T-cell (primary cell): Measurements from ENCODE around the gene SPON1. TPM values are rescaled to one million over a fixed set of nuclear protein-coding genes. Genes with fewer than 3 reads are reported as not detected.
"Not testable (repeated sequence)": the region's sequence is repeated elsewhere in the genome, so short reads cannot be mapped to it uniquely, and the experiment has no call there.

Experiments used
- ATAC-seq, 4 experiments: fragments of 200-7000 bp in 3 of 4; fragments of 150-1000 bp in 1 of 4; cut with Tn5 transposase; replicated peaks in 1 of 4; 1 replicate in 3 of 4; 2 replicates in 1 of 4; pipeline ENCODE4 v1.10.0; 2021; ENCODE audit warnings: moderate library complexity in 3 of 4, mild to moderate bottlenecking in 2 of 4, moderate number of reproducible peaks in 1 of 4
- CTCF ChIA-PET, 2 donors: fragments of 300-600 bp; sonication (Branson Sonifier 250); formaldehyde crosslinking; loops; one replicate each; lab custom pipeline; 2022; ENCODE audit warnings: antibody characterized with exemption in 2 of 2; lab: Charles Lee
- POLR2A ChIA-PET, 2 donors: fragments of 300-600 bp; sonication (Branson Sonifier 250); formaldehyde crosslinking; loops; one replicate each; lab custom pipeline; 2022; ENCODE audit warnings: antibody characterized with exemption in 2 of 2; lab: Charles Lee
- DNase-seq, 35 experiments: peaks; one replicate each; pipeline versions ENCODE4 v3.0.0 to v3.0.0-alpha.2; 2013 to 2023
- H3K27ac ChIP-seq: one replicate; pipeline ENCODE4 v1.5.1; 2013; ENCODE audit warnings: low read length
- H3K27me3 ChIP-seq, 2 experiments: replicated peaks in 1 of 2; 1 replicate in 1 of 2; 2 replicates in 1 of 2; pipeline versions ENCODE4 v1.6.1 to v1.7.0; 2013; ENCODE audit warnings: low read length in 1 of 2, mixed read lengths in 1 of 2; ENCODE audit not compliant: control insufficient read depth in 2 of 2, insufficient read depth in 2 of 2; ENCODE audit errors: extremely low read depth in 1 of 2
- H3K36me3 ChIP-seq, 2 donors: 1 replicate in 1 of 2; 2 replicates in 1 of 2; pipeline versions ENCODE4 v1.6.1 to v1.7.0; 2013; ENCODE audit warnings: low read length in 1 of 2; ENCODE audit not compliant: control insufficient read depth in 2 of 2, insufficient read depth in 1 of 2; ENCODE audit errors: extremely low read depth in 1 of 2
- H3K4me1 ChIP-seq, 2 experiments: 1 replicate in 1 of 2; 2 replicates in 1 of 2; pipeline versions ENCODE4 v1.6.1 to v1.7.0; 2013; ENCODE audit warnings: low read length in 2 of 2, mixed read lengths in 1 of 2; ENCODE audit not compliant: insufficient read depth in 2 of 2, control insufficient read depth in 1 of 2; ENCODE audit errors: extremely low read depth in 1 of 2
- H3K4me3 ChIP-seq, 2 donors: 1 replicate in 1 of 2; 2 replicates in 1 of 2; pipeline versions ENCODE4 v1.5.1 to v1.7.0; 2013; ENCODE audit warnings: mild to moderate bottlenecking in 2 of 2, low read length in 1 of 2, moderate library complexity in 1 of 2; ENCODE audit not compliant: control insufficient read depth in 1 of 2; ENCODE audit errors: extremely low read depth in 1 of 2
- H3K9me3 ChIP-seq: 2 replicates; pipeline ENCODE4 v1.7.0; 2013
- H3K27ac Mint-ChIP-seq, 2 donors: one replicate each; pipeline ENCODE4 v1.8.0; 2020 to 2021; ENCODE audit warnings: mild to moderate bottlenecking in 2 of 2, mixed read lengths in 2 of 2
- H3K27me3 Mint-ChIP-seq, 2 donors: one replicate each; pipeline ENCODE4 v1.8.0; 2021 to 2022; ENCODE audit warnings: mixed read lengths in 2 of 2
- H3K36me3 Mint-ChIP-seq: one replicate; pipeline ENCODE4 v1.8.0; 2021; ENCODE audit warnings: mixed read lengths
- H3K4me1 Mint-ChIP-seq, 3 donors: one replicate each; pipeline ENCODE4 v1.8.0; 2020 to 2022; ENCODE audit warnings: mixed read lengths in 3 of 3, mild to moderate bottlenecking in 1 of 3
- H3K4me3 Mint-ChIP-seq, 3 donors: one replicate each; pipeline ENCODE4 v1.8.0; 2020 to 2022; ENCODE audit warnings: mild to moderate bottlenecking in 3 of 3, mixed read lengths in 3 of 3, moderate library complexity in 3 of 3
- H3K9me3 Mint-ChIP-seq, 3 donors: one replicate each; pipeline ENCODE4 v1.8.0; 2020 to 2022; ENCODE audit warnings: mixed read lengths in 3 of 3
- WGBS: methylation state at CpG from one replicate; pipeline ENCODE4 v1.1.5; 2013; ENCODE audit warnings: missing lambda C conversion rate; ENCODE audit not compliant: insufficient coverage; 5-methylcytosine and 5-hydroxymethylcytosine counted together
- total RNA-seq, 35 experiments: library from RNA in 6 of 35; stranded (reverse) in 6 of 35; fragments of 120-200 nt in 1 of 35; gene quantifications; one replicate each; pipeline versions ENCODE4 v1.2.1 to v1.2.4 and lab custom pipeline; 2013 to 2026

The SPON1 gene
- total RNA-seq, 5 donors from 2014 or later (not counting 1 experiment from before 2014, with no cell fraction given) = 1.0 to 38.2 (median 28.8) TPM

DNA sequence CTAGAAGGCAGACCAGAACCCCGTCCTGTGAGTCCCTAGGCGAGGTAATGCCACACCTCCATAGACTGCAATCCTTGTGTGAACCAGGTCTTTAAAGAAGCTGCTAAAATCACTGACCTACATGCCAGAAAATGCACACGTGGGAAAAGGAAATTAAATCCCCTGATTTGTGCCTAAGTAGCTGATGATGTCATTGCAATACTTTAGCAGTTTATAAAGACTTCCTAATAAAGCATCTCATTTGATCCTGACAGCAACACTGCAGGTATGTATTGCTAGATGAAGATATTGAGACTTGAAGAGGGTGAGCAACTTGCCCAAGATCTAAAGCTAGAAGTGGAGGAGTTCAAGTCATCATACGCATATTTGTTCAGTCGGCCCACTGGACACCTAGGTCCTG lies 289.2 kb downstream of the SPON1 start:
- ATAC-seq (no peak), DNase-seq (no peak)
- H3K36me3 ChIP-seq = peaks cover 0 to 5% of the 10 kb centered on the region in 2 donors
- Mint-ChIP-seq H3K9me3 (no peaks in the 10 kb centered on the region), H3K4me1 (peaks cover 21 to 26% (median 22%) of the 10 kb centered on the region in 3 donors), H3K27ac (no peak overlapping the region), H3K36me3 (peaks cover 20% of the 10 kb centered on the region), H3K4me3 (no peak overlapping the region), H3K27me3 (no peaks in the 10 kb centered on the region)
- no peaks in the 10 kb centered on the region for H3K9me3 ChIP-seq
- no peak overlapping the region for H3K27ac ChIP-seq
- H3K4me3 ChIP-seq = no peak overlapping the region
- CTCF ChIA-PET = interaction anchor here (2.9 to 3.9 kb wide), 3 partner anchors 296 to 479 kb away, joined by 15 to 26 read pairs (median 21); no protein-coding TSS in a partner anchor
- POLR2A ChIA-PET = no interaction called here
- WGBS = 79% methylated on average over 4 of the region's 5 CpGs
- H3K27me3 ChIP-seq = no peaks in the 10 kb centered on the region
- H3K4me1 ChIP-seq = peaks cover 12 to 17% of the 10 kb centered on the region in 2 experiments

DNA sequence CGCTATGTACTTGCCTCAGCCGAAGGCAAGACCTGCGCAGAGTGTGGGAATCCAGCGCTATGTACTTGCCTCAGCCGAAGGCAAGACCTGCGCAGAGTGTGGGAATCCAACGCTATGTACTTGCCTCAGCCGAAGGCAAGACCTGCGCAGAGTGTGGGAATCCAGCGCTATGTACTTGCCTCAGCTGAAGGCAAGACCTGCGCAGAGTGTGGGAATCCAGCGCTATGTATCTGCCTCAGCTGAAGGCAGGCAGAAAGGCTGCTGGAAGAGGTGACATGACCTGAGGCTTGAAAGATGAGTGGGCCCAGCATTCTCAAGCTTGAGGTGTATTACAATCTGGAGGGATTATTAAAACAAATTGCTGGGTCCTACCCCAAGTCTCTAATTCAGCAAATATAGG lies 290.0 kb downstream of the SPON1 start:
- H3K36me3 Mint-ChIP-seq = peaks cover 21% of the 10 kb centered on the region
- not testable (repeated sequence) for H3K27ac Mint-ChIP-seq, H3K27me3 Mint-ChIP-seq, H3K4me3 Mint-ChIP-seq, H3K9me3 Mint-ChIP-seq, H3K4me3 ChIP-seq, H3K27ac ChIP-seq, H3K9me3 ChIP-seq, DNase-seq, H3K36me3 ChIP-seq, H3K27me3 ChIP-seq, ATAC-seq
- peaks cover 12 to 17% of the 10 kb centered on the region in 2 experiments for H3K4me1 ChIP-seq
- ChIA-PET CTCF (interaction anchor here (0.6 to 3.9 kb wide), 4 partner anchors 480 to 509 kb away, joined by 5 to 26 read pairs (median 14); no protein-coding TSS in a partner anchor), POLR2A (interaction anchor here in 1 of 2 donors (0.6 kb wide), 1 partner anchor 378 kb away, joined by 3 read pairs; no protein-coding TSS in a partner anchor)
- WGBS = no CpG with 5 or more reads among the region's 12 CpGs
- H3K4me1 Mint-ChIP-seq = peaks cover 19% of the 10 kb centered on the region in 3 donors

DNA sequence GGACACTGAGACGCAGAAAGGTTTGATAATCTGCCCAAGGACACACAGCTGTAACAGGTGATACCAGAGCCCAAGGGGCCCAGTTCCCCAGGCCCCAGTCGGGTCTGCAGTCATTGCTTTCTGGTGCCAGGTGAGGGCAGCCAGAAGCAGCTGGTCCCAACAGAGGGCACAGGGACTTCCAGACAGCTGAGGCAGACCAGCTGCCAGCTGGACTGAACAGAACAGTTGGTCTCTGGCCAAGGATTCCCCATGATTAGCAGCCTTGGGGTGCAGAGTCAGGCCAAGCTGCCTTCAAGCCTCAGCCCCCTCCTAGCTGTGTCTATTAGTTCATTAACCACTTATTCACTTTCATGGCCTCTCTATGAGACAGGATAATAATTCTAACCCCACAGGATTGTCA lies 290.9 kb downstream of the SPON1 start:
- DNase-seq = no peak
- Histone ChIP-seq H3K4me3 (no peak overlapping the region), H3K27me3 (no peaks in the 10 kb centered on the region), H3K4me1 (peaks cover 8 to 10% of the 10 kb centered on the region in 2 experiments), H3K36me3 (peaks cover 0 to 5% of the 10 kb centered on the region in 2 donors), H3K9me3 (no peaks in the 10 kb centered on the region), H3K27ac (no peak overlapping the region)
- Mint-ChIP-seq H3K9me3 (no peaks in the 10 kb centered on the region), H3K4me1 (peaks cover 10% of the 10 kb centered on the region in 3 donors), H3K27ac (no peak overlapping the region), H3K27me3 (no peaks in the 10 kb centered on the region), H3K36me3 (peaks cover 24% of the 10 kb centered on the region), H3K4me3 (no peak overlapping the region)
- no peak for ATAC-seq
- CTCF ChIA-PET = interaction anchor here (0.7 to 1.4 kb wide), 3 partner anchors 202 to 481 kb away, joined by 7 to 10 read pairs (median 8); no protein-coding TSS in a partner anchor
- WGBS = 76% methylated on average over 2 of the region's 2 CpGs
- POLR2A ChIA-PET = interaction anchor here in 1 of 2 donors (0.6 kb wide), 1 partner anchor 379 kb away, joined by 3 read pairs; no protein-coding TSS in a partner anchor

DNA sequence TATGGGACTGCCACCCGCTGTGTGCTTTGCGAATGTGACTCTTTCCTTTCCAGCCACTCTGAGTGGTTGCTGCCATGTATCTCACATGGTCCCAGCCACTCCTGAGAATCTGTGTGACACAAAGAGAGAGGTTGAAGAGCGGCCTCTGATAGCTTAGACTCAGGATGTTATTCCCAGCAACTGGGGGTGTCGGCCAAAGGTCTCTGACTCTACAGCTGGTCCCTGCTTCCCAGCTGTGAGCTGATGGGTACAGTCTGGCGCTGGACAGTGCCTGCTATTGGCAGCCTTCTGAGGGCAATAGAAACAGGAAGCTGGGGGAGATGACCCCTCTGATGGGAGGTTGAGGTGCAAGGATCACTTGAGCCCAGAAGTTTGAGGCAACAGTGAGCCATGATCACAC lies 291.3 kb downstream of the SPON1 start:
- CTCF ChIA-PET = interaction anchor here (0.7 to 1.4 kb wide), 2 partner anchors 201 to 482 kb away, joined by 7 to 8 read pairs; no protein-coding TSS in a partner anchor
- Histone ChIP-seq H3K9me3 (no peaks in the 10 kb centered on the region), H3K27ac (no peak overlapping the region), H3K27me3 (no peaks in the 10 kb centered on the region), H3K4me1 (peaks cover 4 to 6% of the 10 kb centered on the region in 2 experiments), H3K4me3 (no peak overlapping the region), H3K36me3 (peaks cover 0 to 5% of the 10 kb centered on the region in 2 donors)
- ATAC-seq (no peak), DNase-seq (no peak)
- Mint-ChIP-seq H3K4me1 (peaks cover 5 to 6% (median 6%) of the 10 kb centered on the region in 3 donors), H3K36me3 (peaks cover 27% of the 10 kb centered on the region), H3K27ac (no peak overlapping the region), H3K9me3 (no peaks in the 10 kb centered on the region), H3K4me3 (no peak overlapping the region), H3K27me3 (no peaks in the 10 kb centered on the region)
- WGBS = 90% methylated on average over 5 of the region's 5 CpGs
- POLR2A ChIA-PET = no interaction called here

DNA sequence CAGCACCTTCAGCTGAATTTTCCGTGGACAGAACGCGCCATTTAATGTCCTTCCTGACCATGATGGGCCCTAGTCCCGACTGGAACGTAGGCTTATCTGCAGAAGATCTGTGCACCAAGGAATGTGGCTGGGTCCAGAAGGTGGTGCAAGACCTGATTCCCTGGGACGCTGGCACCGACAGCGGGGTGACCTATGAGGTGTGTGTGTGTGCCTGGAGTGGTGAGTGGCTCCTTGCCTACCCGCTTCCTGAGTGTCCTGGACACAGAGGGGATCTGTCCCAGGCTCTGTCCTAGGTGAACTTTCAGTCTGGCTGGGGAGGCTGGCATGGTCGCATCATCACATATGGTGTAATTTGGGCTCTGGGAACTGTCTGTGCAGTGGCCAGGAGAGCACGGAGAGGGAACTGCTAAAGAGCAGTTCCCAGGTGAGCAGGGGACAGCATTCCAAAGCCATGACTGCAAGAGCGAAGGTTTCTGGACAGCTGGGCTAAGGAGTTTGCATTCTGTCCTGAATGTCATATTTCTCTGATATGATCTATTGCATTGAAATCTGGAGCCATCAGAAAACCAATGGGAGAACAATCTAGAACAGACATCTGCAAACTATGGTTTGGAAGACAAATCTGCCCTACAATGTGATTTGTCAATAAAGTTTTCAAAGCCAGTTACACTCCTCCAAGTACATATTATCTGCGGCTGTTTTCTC lies 292.2 kb downstream of the SPON1 start:
- Histone ChIP-seq H3K4me3 (no peak overlapping the region), H3K36me3 (peaks cover 0 to 5% of the 10 kb centered on the region in 2 donors), H3K9me3 (no peaks in the 10 kb centered on the region), H3K4me1 (no peaks in the 10 kb centered on the region), H3K27me3 (no peaks in the 10 kb centered on the region), H3K27ac (no peak overlapping the region)
- H3K4me1 Mint-ChIP-seq = no peaks in the 10 kb centered on the region
- 88% methylated on average over 12 of the region's 13 CpGs for WGBS
- no peak for ATAC-seq
- no peaks in the 10 kb centered on the region for H3K9me3 Mint-ChIP-seq
- H3K36me3 Mint-ChIP-seq = peaks cover 27% of the 10 kb centered on the region
- H3K27ac Mint-ChIP-seq = no peak overlapping the region
- no peaks in the 10 kb centered on the region for H3K27me3 Mint-ChIP-seq
- no peak for DNase-seq
- H3K4me3 Mint-ChIP-seq = no peak overlapping the region
- CTCF ChIA-PET = no interaction called here
- POLR2A ChIA-PET = no interaction called here

DNA sequence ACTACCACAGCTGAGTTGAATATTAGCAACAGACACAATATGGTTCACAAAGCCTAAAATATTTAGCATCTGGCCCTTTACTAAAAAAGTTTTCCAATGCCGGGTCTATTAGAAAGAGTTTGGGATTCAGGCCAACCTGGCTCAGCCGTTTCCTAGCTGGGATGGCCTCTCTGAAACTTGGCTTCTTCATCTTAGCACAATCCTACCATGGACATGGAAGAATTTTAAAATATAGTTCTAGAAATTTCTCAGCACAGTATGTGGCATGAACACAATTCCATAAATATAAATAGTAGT lies 292.7 kb downstream of the SPON1 start:
- Histone ChIP-seq H3K27ac (no peak overlapping the region), H3K4me3 (no peak overlapping the region), H3K27me3 (no peaks in the 10 kb centered on the region), H3K4me1 (no peaks in the 10 kb centered on the region), H3K9me3 (no peaks in the 10 kb centered on the region), H3K36me3 (peaks cover 0 to 5% of the 10 kb centered on the region in 2 donors)
- Mint-ChIP-seq H3K4me1 (no peaks in the 10 kb centered on the region), H3K27ac (no peak overlapping the region), H3K36me3 (peaks cover 27% of the 10 kb centered on the region), H3K9me3 (no peaks in the 10 kb centered on the region), H3K4me3 (no peak overlapping the region), H3K27me3 (no peaks in the 10 kb centered on the region)
- DNase-seq (no peak), ATAC-seq (no peak)
- ChIA-PET CTCF (no interaction called here), POLR2A (no interaction called here)
- no CpG with 5 or more reads among the region's 2 CpGs for WGBS
